Thyroid gland (tissue), 4 donors: ENCODE results near the gene ANXA3.

ENCODE experiments used
- CTCF ChIP-seq, 6 experiments: fragments of 200-600 bp in 3 of 6; fragments of 450-650 bp in 3 of 6; sonication (generic) in 3 of 6; IDR thresholded peaks; one replicate each; pipeline ENCODE4 v1.5.1; 2016 to 2019; ENCODE audit warnings: antibody characterized with exemption in 6 of 6, mild to moderate bottlenecking in 2 of 6, inconsistent platforms in 1 of 6, moderate library complexity in 1 of 6
- POLR2A ChIP-seq, 2 donors: fragments of 450-650 bp; IDR thresholded peaks; one replicate each; pipeline ENCODE4 v1.6.1; 2017; ENCODE audit warnings: antibody characterized with exemption in 2 of 2, mild to moderate bottlenecking in 2 of 2, moderate library complexity in 1 of 2

GRCh38 chr4:78606035-78606434 is 54.5 kb downstream of the ANXA3 start:
- TF ChIP-seq CTCF (IDR thresholded peaks at IDR 0.05) (no peak), POLR2A (IDR thresholded peaks at IDR 0.05) (no peak)
